Renal pelvis (tissue), 4 donors: ENCODE results near the gene DENND10. TPM values are rescaled to one million over a fixed set of nuclear protein-coding genes. Genes with fewer than 3 reads are reported as not detected.
"Not testable (repeated sequence)": the region's sequence is repeated elsewhere in the genome, so short reads cannot be mapped to it uniquely, and the experiment has no call there.

ENCODE experiments used
- DNase-seq: peaks from one replicate; pipeline ENCODE4 v3.0.0-alpha.2; 2013
- polyA plus RNA-seq, 3 donors: library from polyadenylated mRNA; unstranded; fragments of 120-200 nt; gene quantifications; one replicate each; pipeline ENCODE4 v1.2.1, GENCODE V29; 2013; ENCODE audit not compliant: insufficient read length in 3 of 3

Gene DENND10
- polyA plus RNA-seq, 3 donors = 50.2 to 60.6 (median 53.5) TPM

DNA sequence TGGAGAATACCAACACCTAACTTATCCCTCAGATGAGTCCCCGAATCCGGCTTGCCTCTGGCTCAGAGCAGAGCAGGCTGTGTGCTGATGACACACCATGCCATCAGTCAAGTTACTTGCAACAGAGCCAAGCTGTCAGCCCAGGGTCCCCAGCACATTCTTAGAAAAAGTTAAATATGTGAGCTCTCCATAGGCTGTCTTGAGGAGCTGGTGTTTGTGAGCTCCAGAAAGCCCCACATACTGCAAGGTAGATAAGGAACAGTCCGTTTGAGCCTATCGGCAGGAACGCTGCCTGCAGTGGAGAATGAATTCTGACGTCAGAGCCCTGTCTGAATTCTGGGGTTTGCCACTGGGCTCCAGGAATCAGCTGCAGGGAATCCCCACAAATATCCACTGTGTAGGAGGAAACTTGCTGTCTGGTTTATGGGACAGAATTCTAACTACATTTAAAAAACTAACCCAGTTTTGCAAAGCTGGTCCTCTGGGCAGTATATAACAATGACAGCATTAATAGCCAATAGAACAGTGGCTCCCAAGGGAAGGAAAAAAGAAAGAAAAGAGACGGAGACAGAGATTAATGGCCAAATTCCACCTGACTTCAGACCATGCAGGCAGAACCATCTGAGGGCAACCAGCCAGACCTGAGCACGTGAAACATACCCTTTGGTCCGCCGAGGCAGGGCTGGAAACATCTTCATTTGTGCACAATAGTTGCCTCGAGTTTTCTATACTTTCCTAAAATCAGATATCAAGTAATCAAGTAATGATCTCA, 58.0 kb downstream of the DENND10 start:
- DNase-seq = peak; percentile 57

DNA sequence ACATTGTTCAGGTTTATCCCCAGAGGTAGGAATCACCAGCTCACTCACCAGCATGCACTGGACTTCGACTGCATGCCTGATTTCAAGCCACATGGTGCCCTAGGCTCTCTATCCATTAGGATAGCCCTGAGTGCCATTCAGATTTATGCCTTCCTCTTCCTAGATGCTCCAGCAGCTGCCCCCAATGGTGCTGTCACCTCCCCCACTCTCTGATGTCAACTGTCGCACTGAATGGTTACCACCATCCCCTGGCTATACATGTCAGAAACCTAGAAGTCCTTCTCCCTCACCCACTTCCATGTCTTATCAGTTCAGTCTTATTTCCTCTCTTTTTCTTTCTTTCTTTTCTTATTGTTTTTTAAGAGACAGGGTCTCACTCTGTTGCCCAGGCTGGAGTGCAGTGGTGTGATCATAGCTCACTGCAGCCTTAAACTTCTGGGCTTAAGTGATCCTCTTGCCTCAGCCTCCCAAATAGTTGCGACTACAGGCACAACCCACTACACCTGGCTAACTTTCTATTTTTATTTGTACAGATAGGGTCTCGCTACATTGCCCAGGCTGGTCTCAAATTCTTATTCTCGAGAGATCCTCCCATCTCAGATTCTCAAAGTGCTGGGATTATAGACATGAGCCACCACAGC, 58.7 kb downstream of the DENND10 start:
- no peak for DNase-seq

DNA sequence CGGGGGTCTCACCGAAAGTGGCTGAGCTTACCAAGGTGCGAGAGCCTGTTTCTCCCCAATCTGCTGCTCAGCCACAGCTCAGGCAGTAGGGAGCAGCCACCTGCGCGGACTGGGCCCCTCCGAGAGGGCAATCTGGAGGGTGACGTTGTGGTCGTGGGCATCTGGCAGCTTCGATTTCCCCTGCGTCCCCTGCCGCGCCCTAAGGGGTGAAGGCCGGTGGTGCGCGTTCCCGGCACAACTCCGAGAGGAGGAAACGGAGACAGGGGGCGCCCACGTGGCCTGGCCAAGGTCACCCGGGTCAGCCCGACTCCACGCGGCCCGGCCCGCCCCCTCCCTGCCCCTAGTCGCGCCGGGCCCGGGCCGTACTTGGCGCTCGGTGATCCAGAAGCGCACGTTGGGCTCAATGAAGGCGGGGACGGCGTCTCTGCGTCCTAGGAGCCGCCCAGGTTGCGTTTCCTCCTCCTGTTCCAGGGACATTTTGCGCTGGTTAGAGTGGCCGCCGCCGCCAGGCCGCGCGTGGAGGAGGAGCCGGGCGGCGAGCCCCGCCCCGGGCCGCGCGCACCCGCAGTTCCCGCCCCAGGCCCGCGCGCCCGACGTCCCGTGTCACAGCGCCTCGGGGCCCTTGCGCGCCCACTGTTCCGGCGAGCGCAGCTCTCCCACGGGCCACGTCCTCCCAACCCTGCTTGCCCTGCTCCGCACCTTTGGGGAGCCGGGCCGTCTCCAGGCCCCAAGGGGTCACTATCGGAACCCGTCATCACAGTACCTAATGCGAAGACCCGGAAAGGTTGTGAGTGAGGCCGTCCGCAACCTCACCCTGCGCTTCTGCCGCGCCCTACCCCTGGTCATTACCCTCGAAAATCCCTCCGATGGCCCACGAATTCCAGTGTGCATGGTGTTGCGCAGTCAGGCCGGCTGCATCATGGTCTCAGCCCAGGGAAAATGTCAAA, 61.5 kb downstream of the DENND10 start, which contains the start of gene SFXN4:
Gene SFXN4 (minus strand): TSS at position 544 of the 947 bp plus-strand sequence. CDS start 67 bp downstream, at position 477.
- peak; percentile 60 for DNase-seq

DNA sequence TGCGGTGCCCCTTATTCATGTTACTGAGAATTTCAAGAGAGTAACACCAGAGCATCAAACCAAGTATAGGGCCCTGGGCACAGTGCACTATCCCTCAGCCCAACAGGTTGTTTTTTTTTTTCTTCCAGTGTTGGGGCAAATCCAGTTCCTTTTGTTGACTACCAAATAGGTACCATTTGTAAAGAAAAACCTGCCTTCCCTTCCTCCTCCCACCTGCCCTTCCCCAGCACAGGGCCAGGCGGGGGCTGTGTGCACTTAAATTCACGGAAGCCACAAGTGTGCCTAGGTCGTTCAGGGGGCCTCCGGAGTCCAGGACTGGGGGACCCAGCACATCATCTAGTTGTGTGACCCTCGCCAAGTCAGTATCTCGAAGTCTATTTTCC, 62.2 kb downstream of the DENND10 start:
- no peak for DNase-seq

DNA sequence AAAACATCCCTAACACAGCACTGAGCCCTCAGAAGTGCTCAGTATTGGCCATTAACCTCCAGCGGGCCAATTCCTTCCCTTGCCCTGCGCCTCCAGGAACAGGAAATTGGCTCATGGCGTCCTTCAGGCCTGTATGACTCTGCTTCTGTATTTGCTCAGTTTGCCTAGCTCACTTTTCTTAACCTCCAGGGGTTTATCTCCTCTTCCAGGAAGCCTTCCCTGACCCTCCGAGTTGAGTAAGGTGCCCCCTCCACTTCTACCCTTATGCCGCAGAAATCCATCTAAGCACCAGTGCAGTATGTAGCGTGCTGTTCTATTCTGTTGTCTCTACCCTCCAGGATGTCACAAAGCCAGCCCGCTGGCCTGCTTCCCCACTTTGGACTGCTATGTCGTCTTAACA, 62.7 kb downstream of the DENND10 start:
- DNase-seq = no peak

DNA sequence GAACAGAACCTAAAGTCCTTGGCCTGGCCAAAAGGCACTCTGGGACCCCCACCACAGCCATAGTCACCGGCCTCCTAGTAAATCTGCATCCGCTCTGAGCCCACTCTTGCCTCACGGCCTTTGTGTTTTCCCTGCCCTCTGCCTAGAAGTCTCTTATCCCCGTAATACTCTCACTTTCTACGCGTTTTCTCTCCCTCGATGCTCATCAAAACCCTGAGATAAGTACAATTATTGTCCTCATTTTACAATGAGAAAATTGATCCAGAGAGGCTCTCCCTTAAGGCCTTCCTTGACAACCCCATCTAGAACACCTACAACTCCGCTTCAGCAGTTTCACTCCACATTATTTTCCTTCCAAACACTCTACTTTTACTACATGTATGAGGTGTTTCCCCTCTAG, 63.1 kb downstream of the DENND10 start:
- no peak for DNase-seq

DNA sequence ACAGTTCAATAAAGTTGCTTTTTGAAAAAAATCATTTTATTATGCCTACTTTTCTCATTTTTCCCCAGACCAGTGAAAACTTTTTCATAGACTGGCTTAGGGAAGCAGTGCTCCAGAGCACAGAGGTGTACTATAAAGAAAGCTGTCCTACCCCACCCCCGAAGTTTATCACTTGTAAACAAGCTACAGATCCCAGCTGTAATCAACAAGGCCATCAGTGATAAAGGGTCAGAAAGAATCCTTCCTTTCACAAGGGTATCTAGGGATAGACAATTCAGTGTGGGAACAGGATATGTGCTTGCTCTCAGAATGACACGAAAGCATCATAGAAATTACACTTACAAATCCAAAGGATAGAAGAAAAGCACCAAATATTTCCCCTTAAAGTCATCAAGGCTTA, 70.2 kb downstream of the DENND10 start:
- DNase-seq = no peak

DNA sequence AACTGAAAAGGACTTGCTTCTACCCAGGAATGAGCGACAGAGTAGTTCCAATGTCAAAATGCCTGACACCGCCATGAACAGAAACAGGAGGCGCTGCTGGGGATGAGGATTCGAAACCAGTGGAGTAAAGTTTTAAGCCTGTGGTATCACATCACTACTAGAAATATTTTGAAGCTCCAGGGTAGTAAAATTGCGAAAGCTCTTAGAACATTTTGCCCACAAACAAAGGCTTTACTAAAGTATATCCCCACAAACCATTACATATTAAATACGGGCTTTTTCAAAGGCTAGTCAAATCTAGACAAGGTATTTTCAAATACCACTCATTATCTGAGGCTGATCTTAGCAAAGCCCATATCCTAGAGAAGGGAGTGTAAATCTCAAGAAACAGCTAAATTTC, 72.3 kb downstream of the DENND10 start:
- DNase-seq = no peak

DNA sequence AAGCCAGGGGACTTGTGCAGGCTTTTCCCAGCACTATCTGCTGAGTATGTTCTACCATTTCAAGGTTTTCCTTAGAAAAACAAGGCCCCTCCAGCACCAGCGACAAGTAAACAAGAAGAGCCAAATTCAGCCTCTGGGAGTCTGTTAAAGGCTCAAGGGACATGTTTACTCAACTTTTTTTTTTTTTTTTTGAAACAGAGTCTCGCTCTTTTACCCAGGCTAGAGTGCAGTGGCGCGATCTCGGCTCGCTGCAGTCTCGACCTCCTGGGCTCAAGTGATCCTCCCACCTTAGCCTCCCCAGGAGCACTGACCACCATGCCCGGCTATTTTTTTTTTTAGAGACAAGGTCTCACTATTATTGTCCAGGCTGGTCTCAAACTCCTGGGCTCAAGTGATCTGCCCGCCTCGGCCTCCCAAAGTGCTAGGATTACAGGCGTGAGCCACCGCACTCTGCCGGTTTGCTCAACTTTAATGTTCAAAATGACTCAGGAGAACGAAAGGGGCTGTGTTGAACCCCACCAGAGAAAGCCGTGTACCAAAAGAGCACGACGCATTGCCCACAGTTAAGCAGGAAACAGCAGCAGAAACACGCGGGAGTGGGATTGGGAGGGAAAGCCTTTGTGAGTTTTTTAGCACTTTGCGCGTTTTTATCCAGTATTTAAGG, 73.9 kb downstream of the DENND10 start:
- DNase-seq = no peak

DNA sequence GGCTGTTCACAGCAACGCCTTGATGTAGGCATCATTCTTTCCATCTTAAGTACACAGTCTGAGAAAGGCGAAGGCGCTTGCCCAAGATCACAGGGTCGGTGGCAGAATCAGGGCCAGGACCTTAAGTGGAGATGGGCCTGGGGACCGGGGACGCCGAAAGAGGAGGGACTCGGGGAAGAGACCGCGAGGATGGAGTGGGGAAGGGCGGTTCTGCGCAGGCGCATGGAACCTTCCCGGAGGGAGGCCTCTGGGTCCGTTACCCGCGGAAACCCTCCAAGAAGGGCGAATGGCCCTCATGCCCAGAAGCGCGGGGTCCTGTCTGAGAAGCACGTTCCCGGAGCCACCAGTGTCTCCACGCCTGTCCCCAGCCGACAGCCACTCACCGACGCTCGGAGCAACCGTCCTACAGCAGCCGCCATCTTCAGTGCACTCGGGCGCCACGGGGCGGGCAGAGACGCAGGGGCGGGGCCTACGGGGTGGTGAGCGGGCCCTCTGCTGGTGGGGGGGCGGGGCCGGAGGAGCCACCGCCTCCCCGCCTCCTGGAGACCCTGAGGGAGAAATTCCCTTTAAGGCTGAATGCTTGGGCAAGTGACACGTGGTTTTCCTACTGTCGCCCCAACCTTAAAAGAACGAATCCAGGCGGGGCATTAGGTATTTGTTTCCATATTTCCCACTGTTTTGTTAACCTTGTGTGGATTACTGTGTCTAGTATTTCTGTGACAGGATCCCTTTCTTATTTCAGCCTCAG, 74.6 kb downstream of the DENND10 start, which contains the start of gene PRDX3:
Gene PRDX3 (minus strand): TSS at position 441 of the 748 bp plus-strand sequence. CDS start 22 bp downstream, at position 419.
- DNase-seq = peak; percentile 94

DNA sequence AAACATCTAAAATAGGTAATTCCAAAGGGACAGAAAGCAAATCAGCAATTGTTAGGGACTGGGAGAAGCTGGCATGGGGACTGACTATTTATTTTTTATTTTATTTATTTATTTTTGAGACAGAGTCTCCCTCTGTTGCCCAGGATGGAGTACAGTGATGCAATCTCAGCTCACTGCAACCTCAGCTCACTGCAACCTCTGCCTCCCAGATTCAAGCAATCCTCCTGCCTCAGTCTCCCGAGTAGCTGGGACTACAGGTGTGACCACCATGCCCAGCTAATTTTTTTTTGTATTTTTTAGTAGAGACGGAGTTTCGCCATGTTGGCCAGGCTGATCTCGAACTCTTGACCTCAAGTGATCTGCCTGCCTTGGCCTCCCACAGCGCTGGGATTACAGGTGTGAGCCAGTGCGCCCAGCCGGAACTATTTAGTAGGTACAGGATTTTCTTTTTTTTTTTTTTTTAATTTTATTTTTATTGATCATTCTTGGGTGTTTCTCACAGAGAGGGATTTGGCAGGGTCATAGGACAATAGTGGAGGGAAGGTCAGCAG, 77.0 kb downstream of the DENND10 start:
- not testable (repeated sequence) for DNase-seq

DNA sequence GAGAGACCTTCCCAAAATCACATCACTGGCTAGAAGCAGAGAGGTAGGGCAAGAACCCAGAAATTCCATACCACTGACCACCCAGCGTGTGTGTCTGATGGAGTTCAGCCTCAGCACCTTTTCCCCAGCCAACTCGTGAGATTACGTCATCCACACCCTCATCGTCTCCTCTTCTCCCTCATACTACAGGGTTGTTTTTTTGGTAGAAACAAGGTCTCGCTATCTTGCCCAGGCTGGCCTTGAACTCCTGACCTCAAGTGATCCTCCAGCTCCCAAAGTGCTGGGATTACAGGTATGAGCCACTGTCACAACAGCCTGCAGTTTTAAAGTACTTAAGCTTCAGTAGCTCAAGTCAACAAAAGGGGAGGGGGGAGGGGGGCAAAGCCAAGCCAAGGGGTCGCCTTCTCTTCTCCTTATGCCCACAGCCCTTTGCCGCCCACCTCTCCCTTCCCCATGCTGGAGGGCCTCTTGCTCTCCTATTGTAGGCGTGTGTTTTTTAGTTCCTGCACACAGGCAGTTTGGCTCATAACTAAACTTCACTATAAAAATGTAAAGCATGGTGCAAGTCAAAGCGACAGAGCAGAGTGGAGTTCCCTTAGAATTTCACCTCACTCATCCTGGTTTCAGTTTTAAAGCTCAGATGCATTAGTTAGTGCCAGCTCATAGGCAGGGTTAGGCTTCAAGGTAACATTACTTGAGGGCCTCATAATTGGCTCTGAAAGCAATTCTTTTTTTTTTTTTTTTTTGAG, 79.9 kb downstream of the DENND10 start:
- no peak for DNase-seq

Other genes with a start within 250 kb of the DENND10 start
- gene NANOS1, start 74.4 kb upstream of the DENND10 start, polyA plus RNA-seq = 1 to 10 TPM; 2.5 to 4.4 (median 3.1) TPM
- gene EIF3A, start 23.3 kb upstream of the DENND10 start, polyA plus RNA-seq = 100 to 1,000 TPM; 184 to 206 (median 188) TPM
- gene SFXN4, start 61.6 kb downstream of the DENND10 start, polyA plus RNA-seq = 10 to 100 TPM; 32.5 to 48.8 (median 36.7) TPM
- gene PRDX3, start 74.7 kb downstream of the DENND10 start, polyA plus RNA-seq = 100 to 1,000 TPM; 257 to 264 (median 261) TPM
- gene GRK5, start 103.5 kb downstream of the DENND10 start, polyA plus RNA-seq = 10 to 100 TPM; 17.1 to 18.6 (median 17.7) TPM